Measurements from ENCODE around the gene ARHGEF28. TPM values are rescaled to one million over a fixed set of nuclear protein-coding genes. Genes with fewer than 3 reads are reported as not detected.

ARHGEF28 gene
- total RNA-seq, 4 donors from 2014 or later = 0.52 to 1.2 (median 0.98) TPM

GRCh38 chr5:73973135-73973534 is 347.1 kb downstream of the ARHGEF28 start:
- TF ChIP-seq POLR2A (IDR thresholded peaks at IDR 0.05) = no peak
- TF ChIP-seq CTCF (IDR thresholded peaks at IDR 0.05 in 4 of 5, conservative IDR thresholded peaks at IDR 0.05 in 1 of 5) = no peak
- in situ Hi-C loops (cut with MboI; ENCODE audit: low sequenced_read_pairs in 4 of 4) = no loop called here
- no peak for ATAC-seq
- no peaks in the 10 kb centered on the region for H3K36me3 ChIP-seq
- no peak overlapping the region for H3K27ac ChIP-seq
- intact Hi-C loops (cut with DNase I; ENCODE audit: low total_unique reads) = no loop called here
- no peak overlapping the region for H3K4me3 ChIP-seq
- DNase-seq = no peak
- H3K4me1 ChIP-seq = no peaks in the 10 kb centered on the region
- H3K27me3 ChIP-seq = no peaks in the 10 kb centered on the region
- H3K9me3 ChIP-seq = no peaks in the 10 kb centered on the region

- in situ Hi-C loops (cut with MboI; ENCODE audit: low sequenced_read_pairs in 4 of 4) (no loop called here), intact Hi-C loops (cut with DNase I; ENCODE audit: low total_unique reads) (no loop called here)
- Histone ChIP-seq H3K27me3 (no peaks in the 10 kb centered on the region), H3K27ac (no peak overlapping the region), H3K4me1 (no peaks in the 10 kb centered on the region), H3K4me3 (no peak overlapping the region), H3K9me3 (no peaks in the 10 kb centered on the region), H3K36me3 (no peaks in the 10 kb centered on the region)
- DNase-seq (no peak), ATAC-seq (no peak)
- no peak for TF ChIP-seq POLR2A (IDR thresholded peaks at IDR 0.05)
- TF ChIP-seq CTCF (IDR thresholded peaks at IDR 0.05 in 4 of 5, conservative IDR thresholded peaks at IDR 0.05 in 1 of 5) = no peak
These were observed 348.9 kb downstream of the ARHGEF28 start for GRCh38 chr5:73974871-73975360.

- no peaks in the 10 kb centered on the region for H3K27me3 ChIP-seq
- in situ Hi-C loops (cut with MboI; ENCODE audit: low sequenced_read_pairs in 4 of 4) = no loop called here
- no peak overlapping the region for H3K27ac ChIP-seq
- H3K9me3 ChIP-seq = no peaks in the 10 kb centered on the region
- no peaks in the 10 kb centered on the region for H3K36me3 ChIP-seq
- no peak overlapping the region for H3K4me3 ChIP-seq
- DNase-seq = no peak
- no peaks in the 10 kb centered on the region for H3K4me1 ChIP-seq
- no peak for ATAC-seq
- no peak for TF ChIP-seq CTCF (IDR thresholded peaks at IDR 0.05 in 4 of 5, conservative IDR thresholded peaks at IDR 0.05 in 1 of 5)
- TF ChIP-seq POLR2A (IDR thresholded peaks at IDR 0.05) = no peak
- intact Hi-C loops (cut with DNase I; ENCODE audit: low total_unique reads) = no loop called here
These were observed 349.8 kb downstream of the ARHGEF28 start for GRCh38 chr5:73975845-73976244.

GRCh38 chr5:73977146-73977545 is 351.1 kb downstream of the ARHGEF28 start:
- H3K27ac ChIP-seq = no peak overlapping the region
- H3K4me3 ChIP-seq = no peak overlapping the region
- DNase-seq (no peak), ATAC-seq (no peak)
- no peaks in the 10 kb centered on the region for H3K27me3 ChIP-seq
- TF ChIP-seq POLR2A (IDR thresholded peaks at IDR 0.05) = no peak
- TF ChIP-seq CTCF (IDR thresholded peaks at IDR 0.05 in 4 of 5, conservative IDR thresholded peaks at IDR 0.05 in 1 of 5) = no peak
- H3K36me3 ChIP-seq = no peaks in the 10 kb centered on the region
- intact Hi-C loops (cut with DNase I; ENCODE audit: low total_unique reads) = no loop called here
- H3K9me3 ChIP-seq = no peaks in the 10 kb centered on the region
- H3K4me1 ChIP-seq = no peaks in the 10 kb centered on the region
- in situ Hi-C loops (cut with MboI; ENCODE audit: low sequenced_read_pairs in 4 of 4) = no loop called here

- Histone ChIP-seq H3K9me3 (no peaks in the 10 kb centered on the region), H3K36me3 (no peaks in the 10 kb centered on the region), H3K27me3 (no peaks in the 10 kb centered on the region), H3K4me1 (no peaks in the 10 kb centered on the region), H3K4me3 (no peak overlapping the region), H3K27ac (no peak overlapping the region)
- TF ChIP-seq POLR2A (IDR thresholded peaks at IDR 0.05) = no peak
- TF ChIP-seq CTCF (IDR thresholded peaks at IDR 0.05 in 4 of 5, conservative IDR thresholded peaks at IDR 0.05 in 1 of 5) = no peak
- in situ Hi-C loops (cut with MboI; ENCODE audit: low sequenced_read_pairs in 4 of 4) (no loop called here), intact Hi-C loops (cut with DNase I; ENCODE audit: low total_unique reads) (no loop called here)
- ATAC-seq = no peak
- no peak for DNase-seq
These were observed 353.3 kb downstream of the ARHGEF28 start for GRCh38 chr5:73979321-73979720.
